OCI-LY7 (cell line): ENCODE results near the gene FGF11. TPM values are rescaled to one million over a fixed set of nuclear protein-coding genes. Genes with fewer than 3 reads are reported as not detected.
A peak's percentile ranks its signal among the peaks of the same experiment; 100 is the strongest.

ENCODE experiments used
- BruUV-seq: library from RNA; stranded (reverse); fragments of 400-500 nt; replicated peaks from 2 replicates; lab custom pipeline; 2021; lab: Mats Ljungman, UMichigan
- CTCF ChIA-PET: fragments of 300-600 bp; sonication (Branson Sonifier 250); formaldehyde crosslinking; loops from one replicate; lab custom pipeline; 2022; ENCODE audit warnings: antibody characterized with exemption; ENCODE audit not compliant: unreplicated experiment; lab: Charles Lee
- POLR2A ChIA-PET: fragments of 300-600 bp; sonication (Branson Sonifier 250); formaldehyde crosslinking; loops from one replicate; lab custom pipeline; 2022; ENCODE audit warnings: antibody characterized with exemption; lab: Charles Lee
- DNase-seq: peaks from one replicate; pipeline ENCODE4 v3.0.0-alpha.2; 2015; ENCODE audit warnings: low spot score
- H2AFZ ChIP-seq: fragments of 200-600 bp; sonication (generic), shearing (Covaris generic); 2 replicates; pipeline ENCODE4 v1.6.1; 2014; ENCODE audit warnings: mild to moderate bottlenecking, antibody characterized with exemption, low read length, moderate library complexity
- H3K27ac ChIP-seq: fragments of 200-600 bp; sonication (generic); 2 replicates; pipeline ENCODE4 v1.5.1; 2014; ENCODE audit warnings: mixed run types, low read depth, mild to moderate bottlenecking, moderate library complexity, low read length, inconsistent platforms; ENCODE audit not compliant: poor library complexity, severe bottlenecking
- H3K36me3 ChIP-seq: fragments of 200-600 bp; sonication (generic); 2 replicates; pipeline ENCODE4 v1.6.1; 2014; ENCODE audit warnings: mild to moderate bottlenecking, antibody characterized with exemption, low read length, moderate library complexity, mixed read lengths; ENCODE audit not compliant: insufficient read depth
- H3K4me1 ChIP-seq: fragments of 200-600 bp; sonication (generic); 2 replicates; pipeline ENCODE4 v1.5.1; 2014; ENCODE audit warnings: mild to moderate bottlenecking, low read length; ENCODE audit not compliant: insufficient read depth, poor library complexity, severe bottlenecking
- H3K4me2 ChIP-seq: fragments of 200-600 bp; sonication (generic); 2 replicates; pipeline ENCODE4 v1.6.1; 2014; ENCODE audit warnings: mild to moderate bottlenecking, low read length
- H3K4me3 ChIP-seq: fragments of 200-600 bp; sonication (generic); 2 replicates; pipeline ENCODE4 v1.5.1; 2014; ENCODE audit warnings: mild to moderate bottlenecking, low read depth, low read length; ENCODE audit not compliant: poor library complexity, severe bottlenecking
- H3K79me2 ChIP-seq: fragments of 200-600 bp; sonication (generic); 2 replicates; pipeline ENCODE4 v1.6.1; 2016; ENCODE audit warnings: low read depth, mild to moderate bottlenecking, low read length, moderate library complexity, mixed read lengths; ENCODE audit not compliant: insufficient read depth
- H3K9me2 ChIP-seq: fragments of 200-600 bp; sonication (generic); 2 replicates; pipeline ENCODE4 v1.6.1; 2016; ENCODE audit warnings: mild to moderate bottlenecking, low read length, mixed read lengths; ENCODE audit not compliant: insufficient read depth
- H3K9me3 ChIP-seq: fragments of 200-600 bp; sonication (generic); 2 replicates; pipeline ENCODE4 v1.6.1; 2014; ENCODE audit warnings: mild to moderate bottlenecking, mixed run types, low read length, mixed read lengths
- H4K20me1 ChIP-seq: fragments of 200-600 bp; sonication (generic); 2 replicates; pipeline ENCODE4 v1.6.1; 2014; ENCODE audit warnings: mild to moderate bottlenecking, antibody characterized with exemption, low read length, moderate library complexity, mixed read lengths; ENCODE audit not compliant: insufficient read depth
- CTCF ChIP-seq: fragments of 200-600 bp; sonication (generic); conservative IDR thresholded peaks from 2 replicates; pipeline ENCODE4 v1.5.1; 2014; ENCODE audit warnings: mild to moderate bottlenecking, antibody characterized with exemption, low read length, moderate library complexity, mixed read lengths
- EZH2phosphoT487 ChIP-seq: fragments of 200-600 bp; sonication (generic); IDR thresholded peaks from 2 replicates; pipeline ENCODE4 v1.6.1; 2018; ENCODE audit warnings: low read depth, borderline replicate concordance, mild to moderate bottlenecking, mixed run types, antibody characterized with exemption, low read length, moderate library complexity, mixed read lengths
- intact Hi-C: fragments of 100-400 bp; cut with micrococcal nuclease; formaldehyde crosslinking; loops from one replicate; pipeline ENCODE4 v1.10.0; 2022; ENCODE audit not compliant: unreplicated experiment
- total RNA-seq, 2 experiments: library from RNA; depleted of rRNA in 1 of 2; stranded (reverse); fragments of >200 nt in 1 of 2; shearing (Covaris generic) in 1 of 2; gene quantifications; 2 replicates each; pipeline ENCODE4 v1.2.3, GENCODE V29; 2014 to 2022

The FGF11 gene
- total RNA-seq, 2 experiments from 2014 or later, result 1.3 to 11.0 TPM

GRCh38 chr17:7465597-7466275 lies 26.4 kb downstream of the FGF11 start:
- Histone ChIP-seq H3K79me2 (no peaks in the 10 kb centered on the region), H3K4me3 (no peak overlapping the region), H3K27ac (no peak overlapping the region), H2AFZ (no peak overlapping the region), H3K4me1 (peaks cover 15% of the 10 kb centered on the region), H3K4me2 (no peak overlapping the region), H3K9me2 (no peaks in the 10 kb centered on the region), H3K9me3 (no peaks in the 10 kb centered on the region), H3K36me3 (no peaks in the 10 kb centered on the region), H4K20me1 (no peaks in the 10 kb centered on the region)
- TF ChIP-seq EZH2phosphoT487 (no peak), CTCF (no peak)
- intact Hi-C loops, result no loop called here
- POLR2A ChIA-PET, result no interaction called here
- DNase-seq, result no peak
- BruUV-seq, result no TSS peak
- CTCF ChIA-PET, result interaction anchor here (0.6 kb wide), 1 partner anchor 209 kb away, joined by 4 read pairs; no protein-coding TSS in a partner anchor

GRCh38 chr17:7466318-7466638 lies 27.0 kb downstream of the FGF11 start:
- H3K27ac ChIP-seq, result no peak overlapping the region
- intact Hi-C loops, result no loop called here
- no peak for DNase-seq
- H3K4me3 ChIP-seq, result no peak overlapping the region
- peaks cover 15% of the 10 kb centered on the region for H3K4me1 ChIP-seq
- no peaks in the 10 kb centered on the region for H3K79me2 ChIP-seq
- no TSS peak for BruUV-seq
- H4K20me1 ChIP-seq, result no peaks in the 10 kb centered on the region
- ChIA-PET CTCF (no interaction called here), POLR2A (no interaction called here)
- no peak overlapping the region for H2AFZ ChIP-seq
- H3K36me3 ChIP-seq, result no peaks in the 10 kb centered on the region
- no peaks in the 10 kb centered on the region for H3K9me3 ChIP-seq
- H3K9me2 ChIP-seq, result no peaks in the 10 kb centered on the region
- H3K4me2 ChIP-seq, result no peak overlapping the region
- TF ChIP-seq CTCF (no peak), EZH2phosphoT487 (no peak)

- H4K20me1 ChIP-seq, result no peaks in the 10 kb centered on the region
- ChIA-PET CTCF (no interaction called here), POLR2A (no interaction called here)
- 0 out of 2 replicates have a peak overlapping the region, but pooled peaks have one; percentile 37 for H3K4me2 ChIP-seq
- no peak overlapping the region for H3K27ac ChIP-seq
- no peak for DNase-seq
- no TSS peak for BruUV-seq
- no peaks in the 10 kb centered on the region for H3K9me3 ChIP-seq
- TF ChIP-seq CTCF (no peak), EZH2phosphoT487 (no peak)
- H3K9me2 ChIP-seq, result no peaks in the 10 kb centered on the region
- H3K79me2 ChIP-seq, result no peaks in the 10 kb centered on the region
- H2AFZ ChIP-seq, result 0 out of 2 replicates have a peak overlapping the region, but pooled peaks have one; percentile 5
- H3K4me1 ChIP-seq, result peaks cover 15% of the 10 kb centered on the region
- H3K4me3 ChIP-seq, result no peak overlapping the region
- intact Hi-C loops, result no loop called here
- no peaks in the 10 kb centered on the region for H3K36me3 ChIP-seq
Observed at GRCh38 chr17:7466639-7467341, 27.5 kb downstream of the FGF11 start.
